Bronchial epithelial cell (primary cell): ENCODE data around the gene FAM83D. TPM values are rescaled to one million over a fixed set of nuclear protein-coding genes. Genes with fewer than 3 reads are reported as not detected.

Experiments
- DNase-seq: peaks from one replicate; pipeline ENCODE4 v3.0.0-alpha.2; 2010; ENCODE audit warnings: low read depth
- FAIRE-seq: peaks from 2 replicates; lab custom pipeline; 2011; peaks lifted over from hg19 to GRCh38; lab: Jason Lieb, UNC
- H3K27me3 ChIP-seq: 2 replicates; pipeline ENCODE4 v1.5.1; 2011; ENCODE audit warnings: low read length; ENCODE audit not compliant: control insufficient read depth, insufficient read depth
- H3K36me3 ChIP-seq: 2 replicates; pipeline ENCODE4 v1.5.1; 2011; ENCODE audit warnings: low read length; ENCODE audit not compliant: control insufficient read depth, insufficient read depth
- H3K4me3 ChIP-seq: 2 replicates; pipeline ENCODE4 v1.5.1; 2011; ENCODE audit warnings: mild to moderate bottlenecking, low read depth, low read length, control low read depth
- total RNA-seq: library from RNA; depleted of rRNA; stranded (reverse); fragments of >200 nt; gene quantifications from 2 replicates; pipeline ENCODE4 v1.2.1, GENCODE V29; 2014
- TF ChIP-seq, protein P1 (sequence below): IDR thresholded peaks from 2 replicates; pipeline ENCODE4 v1.5.1; 2011; ENCODE audit warnings: mild to moderate bottlenecking, moderate library complexity, low read length, control low read depth, inconsistent platforms; ENCODE audit not compliant: insufficient read depth, severe bottlenecking

Gene FAM83D
- total RNA-seq, 1 donor from 2014 or later, result 2.6 TPM

DNA sequence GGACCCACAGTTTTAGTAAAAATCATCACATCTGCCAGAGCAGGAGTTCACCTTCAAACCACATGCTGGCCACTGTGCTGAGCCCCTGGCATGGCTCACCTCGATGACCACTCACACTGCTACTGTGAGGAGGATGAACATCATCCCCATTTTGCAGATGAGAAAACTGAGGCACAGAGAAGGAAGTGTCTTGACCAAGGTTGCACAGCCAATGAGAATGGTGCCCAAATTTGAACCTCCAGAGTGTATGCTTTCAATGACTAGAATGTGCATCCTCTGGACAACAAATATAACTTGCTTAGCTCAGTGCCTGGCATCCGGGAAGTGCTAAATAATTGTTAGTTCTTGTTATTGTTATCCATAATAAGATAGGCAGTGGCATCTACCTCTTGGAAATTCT is 37.2 kb upstream of the FAM83D start:
- H3K36me3 ChIP-seq, result no peaks in the 10 kb centered on the region
- no peak for DNase-seq
- FAIRE-seq, result no peak
- H3K27me3 ChIP-seq, result peaks cover 3% of the 10 kb centered on the region
- H3K4me3 ChIP-seq, result no peak overlapping the region
- TF ChIP-seq, protein P1, sequence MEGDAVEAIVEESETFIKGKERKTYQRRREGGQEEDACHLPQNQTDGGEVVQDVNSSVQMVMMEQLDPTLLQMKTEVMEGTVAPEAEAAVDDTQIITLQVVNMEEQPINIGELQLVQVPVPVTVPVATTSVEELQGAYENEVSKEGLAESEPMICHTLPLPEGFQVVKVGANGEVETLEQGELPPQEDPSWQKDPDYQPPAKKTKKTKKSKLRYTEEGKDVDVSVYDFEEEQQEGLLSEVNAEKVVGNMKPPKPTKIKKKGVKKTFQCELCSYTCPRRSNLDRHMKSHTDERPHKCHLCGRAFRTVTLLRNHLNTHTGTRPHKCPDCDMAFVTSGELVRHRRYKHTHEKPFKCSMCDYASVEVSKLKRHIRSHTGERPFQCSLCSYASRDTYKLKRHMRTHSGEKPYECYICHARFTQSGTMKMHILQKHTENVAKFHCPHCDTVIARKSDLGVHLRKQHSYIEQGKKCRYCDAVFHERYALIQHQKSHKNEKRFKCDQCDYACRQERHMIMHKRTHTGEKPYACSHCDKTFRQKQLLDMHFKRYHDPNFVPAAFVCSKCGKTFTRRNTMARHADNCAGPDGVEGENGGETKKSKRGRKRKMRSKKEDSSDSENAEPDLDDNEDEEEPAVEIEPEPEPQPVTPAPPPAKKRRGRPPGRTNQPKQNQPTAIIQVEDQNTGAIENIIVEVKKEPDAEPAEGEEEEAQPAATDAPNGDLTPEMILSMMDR, result no peak

GRCh38 chr20:38889792-38890496 is 36.3 kb upstream of the FAM83D start:
- TF ChIP-seq, protein P1, result no peak
- DNase-seq, result no peak
- no peaks in the 10 kb centered on the region for H3K36me3 ChIP-seq
- no peak for FAIRE-seq
- H3K27me3 ChIP-seq, result peaks cover 3% of the 10 kb centered on the region
- H3K4me3 ChIP-seq, result no peak overlapping the region

- Histone ChIP-seq H3K4me3 (no peak overlapping the region), H3K27me3 (peaks cover 4% of the 10 kb centered on the region), H3K36me3 (no peaks in the 10 kb centered on the region)
- FAIRE-seq (no peak), DNase-seq (peak; percentile 18)
- TF ChIP-seq, protein P1, result no peak
Measured at GRCh38 chr20:38890497-38890818, 35.8 kb upstream of the FAM83D start.

GRCh38 chr20:38892091-38892981 is 33.9 kb upstream of the FAM83D start:
- H3K36me3 ChIP-seq, result no peaks in the 10 kb centered on the region
- TF ChIP-seq, protein P1, result no peak
- DNase-seq (no peak), FAIRE-seq (no peak)
- H3K4me3 ChIP-seq, result no peak overlapping the region
- peaks cover 5% of the 10 kb centered on the region for H3K27me3 ChIP-seq

- DNase-seq (no peak), FAIRE-seq (no peak)
- Histone ChIP-seq H3K27me3 (peaks cover 5% of the 10 kb centered on the region), H3K36me3 (no peaks in the 10 kb centered on the region), H3K4me3 (no peak overlapping the region)
- TF ChIP-seq, protein P1, result no peak
Measured at GRCh38 chr20:38893056-38893564, 33.1 kb upstream of the FAM83D start.
